GM19463 (cell line): Measurements from ENCODE around the gene YPEL1.

Experiments
- ATAC-seq: cut with Tn5 transposase; IDR thresholded peaks from one replicate; pipeline ENCODE4 v1.9.1; 2021; ENCODE audit warnings: mild to moderate bottlenecking, moderate library complexity; ENCODE audit not compliant: unreplicated experiment

The YPEL1 gene

GRCh38 chr22:21735200-21736083 lies at the start of gene YPEL1:
YPEL1 (minus strand) TSS chr22:21735794; CDS start chr22:21710744, 25,050 bp downstream.
- peak; percentile 76 for ATAC-seq

GRCh38 chr22:21780259-21780658 lies 44.7 kb upstream of the YPEL1 start:
- no peak for ATAC-seq

GRCh38 chr22:21779444-21779843 lies 43.9 kb upstream of the YPEL1 start:
- no peak for ATAC-seq

- no peak for ATAC-seq
Observed at GRCh38 chr22:21778705-21779363, 43.2 kb upstream of the YPEL1 start.

- no peak for ATAC-seq
Observed at GRCh38 chr22:21771631-21771976, 36.0 kb upstream of the YPEL1 start.

GRCh38 chr22:21768435-21768834 lies 32.8 kb upstream of the YPEL1 start:
- ATAC-seq = no peak

GRCh38 chr22:21766691-21767462 lies 31.3 kb upstream of the YPEL1 start:
- peak; percentile 56 for ATAC-seq

GRCh38 chr22:21765909-21766529 lies 30.4 kb upstream of the YPEL1 start:
- ATAC-seq = no peak

- ATAC-seq = no peak
Observed at GRCh38 chr22:21764038-21764804, 28.6 kb upstream of the YPEL1 start.

- no peak for ATAC-seq
Observed at GRCh38 chr22:21762712-21763581, 27.4 kb upstream of the YPEL1 start.

- no peak for ATAC-seq
Observed at GRCh38 chr22:21761994-21762680, 26.5 kb upstream of the YPEL1 start.

- no peak for ATAC-seq
Observed at GRCh38 chr22:21761086-21761485, 25.5 kb upstream of the YPEL1 start.

GRCh38 chr22:21760640-21761039 lies 25.0 kb upstream of the YPEL1 start:
- ATAC-seq = no peak

GRCh38 chr22:21759646-21760376 lies 24.2 kb upstream of the YPEL1 start:
- ATAC-seq = no peak

GRCh38 chr22:21759093-21759492 lies 23.5 kb upstream of the YPEL1 start:
- ATAC-seq = no peak

GRCh38 chr22:21758091-21758864 lies 22.7 kb upstream of the YPEL1 start:
- no peak for ATAC-seq

GRCh38 chr22:21755851-21756284 lies 20.3 kb upstream of the YPEL1 start:
- no peak for ATAC-seq
